H9 (cell line): ENCODE data around the gene PTP4A1. TPM values are rescaled to one million over a fixed set of nuclear protein-coding genes. Genes with fewer than 3 reads are reported as not detected.

ENCODE experiments used
- DNase-seq: peaks from one replicate; pipeline ENCODE4 v3.0.0-alpha.2; 2017
- H2AFZ ChIP-seq: one replicate; pipeline ENCODE4 v1.6.1; 2013; ENCODE audit warnings: mild to moderate bottlenecking, low read length, control low read depth, moderate library complexity
- H2AK5ac ChIP-seq: 2 replicates; pipeline ENCODE4 v1.6.1; 2013; ENCODE audit warnings: low read length, control low read depth, mixed read lengths; ENCODE audit not compliant: insufficient read length
- H2BK120ac ChIP-seq: one replicate; pipeline ENCODE4 v1.6.1; 2013; ENCODE audit warnings: low read depth, mild to moderate bottlenecking, low read length, control low read depth, inconsistent platforms; ENCODE audit not compliant: poor library complexity, severe bottlenecking
- H2BK12ac ChIP-seq: 2 replicates; pipeline ENCODE4 v1.6.1; 2013; ENCODE audit warnings: low read length, control low read depth, mixed read lengths, low read depth; ENCODE audit not compliant: insufficient read length
- H2BK15ac ChIP-seq: 2 replicates; pipeline ENCODE4 v1.6.1; 2013; ENCODE audit warnings: low read depth, low read length, control low read depth
- H2BK20ac ChIP-seq: one replicate; pipeline ENCODE4 v1.6.1; 2013; ENCODE audit warnings: low read depth, mild to moderate bottlenecking, low read length, control low read depth, inconsistent platforms; ENCODE audit not compliant: poor library complexity, severe bottlenecking
- H2BK5ac ChIP-seq: 2 replicates; pipeline ENCODE4 v1.6.1; 2013; ENCODE audit warnings: low read length, control low read depth, mixed read lengths; ENCODE audit not compliant: insufficient read length
- H3K14ac ChIP-seq: 2 replicates; pipeline ENCODE4 v1.6.1; 2013; ENCODE audit warnings: low read length, control low read depth; ENCODE audit not compliant: insufficient read depth
- H3K18ac ChIP-seq: 2 replicates; pipeline ENCODE4 v1.6.1; 2013; ENCODE audit warnings: low read depth, mild to moderate bottlenecking, mixed read lengths, low read length, control low read depth; ENCODE audit not compliant: insufficient read length
- H3K23ac ChIP-seq: 2 replicates; pipeline ENCODE4 v1.6.1; 2013; ENCODE audit warnings: low read length, control low read depth, mixed read lengths, low read depth; ENCODE audit not compliant: insufficient read length
- H3K23me2 ChIP-seq: 2 replicates; pipeline ENCODE4 v1.6.1; 2013; ENCODE audit warnings: low read depth, mild to moderate bottlenecking, mixed read lengths, low read length, control low read depth; ENCODE audit not compliant: insufficient read length, poor library complexity, severe bottlenecking
- H3K27ac ChIP-seq: 2 replicates; pipeline ENCODE4 v1.5.1; 2013; ENCODE audit warnings: low read length, control low read depth, mixed read lengths, low read depth; ENCODE audit not compliant: insufficient read length
- H3K27me3 ChIP-seq: 2 replicates; pipeline ENCODE4 v1.6.1; 2013; ENCODE audit warnings: low read length, control low read depth, inconsistent platforms; ENCODE audit not compliant: insufficient read depth
- H3K4ac ChIP-seq: 2 replicates; pipeline ENCODE4 v1.6.1; 2013; ENCODE audit warnings: low read depth, mild to moderate bottlenecking, control low read depth, inconsistent platforms, low read length, moderate library complexity
- H3K4me1 ChIP-seq: 2 replicates; pipeline ENCODE4 v1.6.1; 2013; ENCODE audit warnings: low read length, control low read depth, inconsistent platforms; ENCODE audit not compliant: insufficient read depth
- H3K4me2 ChIP-seq: 2 replicates; pipeline ENCODE4 v1.6.1; 2013; ENCODE audit warnings: low read length, control low read depth, mixed read lengths; ENCODE audit not compliant: insufficient read length, insufficient read depth
- H3K56ac ChIP-seq: 2 replicates; pipeline ENCODE4 v1.6.1; 2013; ENCODE audit warnings: low read depth, mild to moderate bottlenecking, mixed read lengths, low read length, control low read depth; ENCODE audit not compliant: insufficient read length
- H3K79me1 ChIP-seq: 2 replicates; pipeline ENCODE4 v1.6.1; 2013; ENCODE audit warnings: low read depth, mild to moderate bottlenecking, moderate library complexity, low read length, control low read depth, inconsistent platforms; ENCODE audit not compliant: insufficient read depth, poor library complexity, severe bottlenecking
- H3K79me2 ChIP-seq: 2 replicates; pipeline ENCODE4 v1.6.1; 2013; ENCODE audit warnings: low read length, control low read depth, inconsistent platforms; ENCODE audit not compliant: insufficient read depth
- H3K9ac ChIP-seq: 2 replicates; pipeline ENCODE4 v1.6.1; 2013; ENCODE audit warnings: low read length, control low read depth, mixed read lengths; ENCODE audit not compliant: insufficient read length; ENCODE audit errors: extremely low read depth
- H3K9me3 ChIP-seq: one replicate; pipeline ENCODE4 v1.6.1; 2013; ENCODE audit warnings: low read depth, low read length, inconsistent platforms; ENCODE audit not compliant: control insufficient read depth
- H3T11ph ChIP-seq: one replicate; pipeline ENCODE4 v1.6.1; 2013; ENCODE audit warnings: mild to moderate bottlenecking, low read length, control low read depth, inconsistent platforms
- H4K20me1 ChIP-seq: one replicate; pipeline ENCODE4 v1.6.1; 2013; ENCODE audit not compliant: control insufficient read depth, insufficient read length, insufficient read depth
- H4K5ac ChIP-seq: 2 replicates; pipeline ENCODE4 v1.6.1; 2013; ENCODE audit warnings: low read depth, mild to moderate bottlenecking, mixed read lengths, low read length, control low read depth; ENCODE audit not compliant: insufficient read length
- H4K8ac ChIP-seq: replicated peaks from 2 replicates; pipeline ENCODE4 v1.6.1; 2013; ENCODE audit warnings: low read length, control low read depth, mixed read lengths, low read depth; ENCODE audit not compliant: insufficient read length
- H4K91ac ChIP-seq: 2 replicates; pipeline ENCODE4 v1.6.1; 2013; ENCODE audit warnings: low read depth, mild to moderate bottlenecking, moderate library complexity, mixed read lengths, low read length, control low read depth; ENCODE audit not compliant: insufficient read length
- H3K27ac Mint-ChIP-seq, 3 experiments: 2 replicates in 2 of 3; 3 replicates in 1 of 3; pipeline ENCODE4 v1.8.0; 2020 to 2021; ENCODE audit warnings: mixed read lengths in 3 of 3, mild to moderate bottlenecking in 1 of 3, moderate library complexity in 1 of 3
- H3K27me3 Mint-ChIP-seq: 2 replicates; pipeline ENCODE4 v1.8.0; 2021; ENCODE audit warnings: low read depth, mild to moderate bottlenecking, moderate library complexity, mixed read lengths
- H3K36me3 Mint-ChIP-seq, 3 experiments: 2 replicates in 2 of 3; 3 replicates in 1 of 3; pipeline ENCODE4 v1.8.0; 2020 to 2021; ENCODE audit warnings: low read depth in 3 of 3, mixed read lengths in 3 of 3; ENCODE audit not compliant: insufficient read depth in 1 of 3
- H3K4me1 Mint-ChIP-seq, 2 experiments: 2 replicates each; pipeline ENCODE4 v1.8.0; 2020; ENCODE audit warnings: mixed read lengths in 2 of 2
- H3K4me3 Mint-ChIP-seq, 2 experiments: 2 replicates in 1 of 2; 3 replicates in 1 of 2; pipeline ENCODE4 v1.8.0; 2020 to 2021; ENCODE audit warnings: mild to moderate bottlenecking in 2 of 2, mixed read lengths in 2 of 2, moderate library complexity in 1 of 2
- H3K9me3 Mint-ChIP-seq, 2 experiments: 2 replicates in 1 of 2; 3 replicates in 1 of 2; pipeline ENCODE4 v1.8.0; 2020; ENCODE audit warnings: mild to moderate bottlenecking in 2 of 2, mixed read lengths in 2 of 2, moderate library complexity in 1 of 2
- CTCF ChIP-seq: fragments of 200-600 bp; sonication (generic); conservative IDR thresholded peaks from 3 replicates; pipeline ENCODE4 v1.8.0; 2021; ENCODE audit warnings: antibody characterized with exemption, mild to moderate bottlenecking
- WGBS: extraction: QIAGEN DNeasy Blood & Tissue Kit; methylation state at CpG from one replicate; pipeline ENCODE4 v1.1.7; 2013; ENCODE audit warnings: missing lambda C conversion rate, low lambda C conversion rate, mixed read lengths; ENCODE audit not compliant: insufficient read length; ENCODE audit errors: extremely low coverage; 5-methylcytosine and 5-hydroxymethylcytosine counted together
- total RNA-seq: library from RNA; stranded (reverse); gene quantifications from 2 replicates; pipeline ENCODE4 v1.2.1, GENCODE V29; 2021

PTP4A1 gene
- total RNA-seq, 1 experiment from 2014 or later = 85.9 TPM

- Histone ChIP-seq H4K8ac (no peak overlapping the region), H3K14ac (no peak overlapping the region), H3K4me2 (no peak overlapping the region), H3K9ac (no peak overlapping the region), H3K79me2 (no peaks in the 10 kb centered on the region), H3K23me2 (no peaks in the 10 kb centered on the region), H3K27ac (no peak overlapping the region), H3K18ac (no peak overlapping the region), H3K23ac (no peak overlapping the region), H3K79me1 (no peaks in the 10 kb centered on the region), H4K5ac (no peak overlapping the region), H2AK5ac (no peak overlapping the region), H3K9me3 (no peaks in the 10 kb centered on the region), H3T11ph (no peak overlapping the region), H3K56ac (no peak overlapping the region), H3K4ac (no peak overlapping the region), H2BK12ac (no peak overlapping the region), H4K91ac (no peak overlapping the region), H3K4me1 (no peaks in the 10 kb centered on the region), H2AFZ (no peak overlapping the region), H2BK15ac (no peak overlapping the region), H2BK120ac (no peak overlapping the region), H2BK5ac (no peak overlapping the region), H4K20me1 (no peaks in the 10 kb centered on the region), H3K27me3 (no peaks in the 10 kb centered on the region), H2BK20ac (no peak overlapping the region)
- H3K4me3 Mint-ChIP-seq = no peak overlapping the region; a peak in 1 of 5 replicates
- TF ChIP-seq CTCF = no peak
- peaks cover 4% of the 10 kb centered on the region in 2 experiments; a peak in 2 of 4 replicates for H3K4me1 Mint-ChIP-seq
- H3K36me3 Mint-ChIP-seq = no peaks in the 10 kb centered on the region
- WGBS = no CpG with 5 or more reads among the region's 1 CpG
- no peaks in the 10 kb centered on the region for H3K9me3 Mint-ChIP-seq
- H3K27me3 Mint-ChIP-seq = peaks cover 2% of the 10 kb centered on the region
- no peak overlapping the region for H3K27ac Mint-ChIP-seq
- no peak for DNase-seq
Observed at GRCh38 chr6:63615590-63615989, 43.3 kb downstream of the PTP4A1 start.

Other genes with a start within 250 kb of the PTP4A1 start
- 60.8 and 66.6 TPM in 2 replicates for gene PHF3, start 63.3 kb downstream of the PTP4A1 start, total RNA-seq